Measurements from ENCODE around the gene UBL7. TPM values are rescaled to one million over a fixed set of nuclear protein-coding genes. Genes with fewer than 3 reads are reported as not detected.

Gene UBL7
- total and polyA plus RNA-seq, 2 of the 8 experiments (the other 6 are each of a cell fraction or from before 2014, with no cell fraction given): 71.5 to 183 TPM

DNA sequence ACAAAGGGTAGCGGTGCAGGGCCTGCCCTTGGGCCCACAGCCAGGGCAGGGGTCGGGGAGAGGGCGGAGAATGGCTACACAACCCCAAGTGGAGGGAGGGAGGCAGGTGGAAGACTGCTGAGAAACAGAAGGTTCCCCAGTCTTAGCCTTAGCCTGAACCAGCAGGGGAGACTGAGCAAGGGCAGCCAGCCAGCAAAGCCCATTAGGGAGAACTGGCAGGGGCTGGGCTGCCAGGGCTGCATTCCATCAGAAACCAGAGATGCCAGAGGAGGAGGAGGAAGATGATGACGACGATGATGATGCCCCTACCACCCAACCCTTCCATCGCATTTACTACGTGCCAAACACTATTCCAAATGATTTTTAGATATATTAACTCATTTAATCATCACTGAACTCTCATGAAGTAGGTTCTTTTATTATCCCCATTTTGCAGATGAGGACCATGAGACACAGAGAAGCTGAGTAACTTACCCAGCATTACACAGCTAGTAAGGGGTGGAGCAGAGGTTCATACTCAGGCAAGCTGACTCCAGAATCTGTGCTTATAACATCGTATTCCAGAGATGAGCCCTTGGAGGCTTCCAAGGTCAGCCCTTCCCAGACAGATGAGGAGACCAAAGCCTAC, 35.9 kb downstream of the UBL7 start (continued):
- no peak for TF ChIP-seq POU5F1 (IDR thresholded peaks at IDR 0.05; ENCODE audit: low read depth, low read length)
- TF ChIP-seq, protein P1, sequence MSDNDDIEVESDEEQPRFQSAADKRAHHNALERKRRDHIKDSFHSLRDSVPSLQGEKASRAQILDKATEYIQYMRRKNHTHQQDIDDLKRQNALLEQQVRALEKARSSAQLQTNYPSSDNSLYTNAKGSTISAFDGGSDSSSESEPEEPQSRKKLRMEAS (IDR thresholded peaks at IDR 0.05): no peak
- TF ChIP-seq SP2 (IDR thresholded peaks at IDR 0.05; ENCODE audit: low read length): no peak
- TF ChIP-seq SIN3A (conservative IDR thresholded peaks at IDR 0.05 in 1 of 2, IDR thresholded peaks at IDR 0.05 in 1 of 2; ENCODE audit: low read depth in 1 of 2, low read length in 2 of 2): no peak
- TF ChIP-seq KDM1A (IDR thresholded peaks at IDR 0.05; ENCODE audit: borderline replicate concordance, low read length): no peak
- no peak for TF ChIP-seq NANOG (IDR thresholded peaks at IDR 0.05; ENCODE audit: insufficient read depth, low read depth, low read length, poor library complexity, severe bottlenecking)

All from H1 (cell line).